Fibroblast of villous mesenchyme (primary cell): ENCODE measurements around the gene CAST. TPM values are rescaled to one million over a fixed set of nuclear protein-coding genes. Genes with fewer than 3 reads are reported as not detected.
A peak's percentile ranks its signal among the peaks of the same experiment; 100 is the strongest.

Experiments
- DNase-seq: peaks from one replicate; pipeline ENCODE4 v3.0.0-alpha.2; 2010; ENCODE audit warnings: low read depth
- H3K4me3 ChIP-seq: 2 replicates; pipeline ENCODE4 v1.5.1; 2011; ENCODE audit warnings: low read depth, mild to moderate bottlenecking, low read length
- CTCF ChIP-seq: IDR thresholded peaks from 2 replicates; pipeline ENCODE4 v1.5.1; 2012; ENCODE audit warnings: low read depth, mild to moderate bottlenecking, low read length; ENCODE audit not compliant: insufficient read depth
- total RNA-seq: library from RNA; depleted of rRNA; stranded (reverse); fragments of >200 nt; gene quantifications from 2 replicates; pipeline ENCODE4 v1.2.3, GENCODE V29; 2012

Gene CAST
- total RNA-seq, 1 donor = 200 TPM

- DNase-seq = no peak
- no peak for TF ChIP-seq CTCF
- no peak overlapping the region for H3K4me3 ChIP-seq
Observed at GRCh38 chr5:96726802-96727201, 64.6 kb downstream of the CAST start.

- TF ChIP-seq CTCF = peak; percentile 24
- no peak for DNase-seq
- H3K4me3 ChIP-seq = no peak overlapping the region
Observed at GRCh38 chr5:96729156-96729555, 67.0 kb downstream of the CAST start.

- TF ChIP-seq CTCF = no peak
- DNase-seq = no peak
- no peak overlapping the region for H3K4me3 ChIP-seq
Observed at GRCh38 chr5:96730586-96730985, 68.4 kb downstream of the CAST start.

- no peak for TF ChIP-seq CTCF
- DNase-seq = peak; percentile 24
- H3K4me3 ChIP-seq = no peak overlapping the region
Observed at GRCh38 chr5:96733771-96734500, 71.8 kb downstream of the CAST start.

GRCh38 chr5:96734871-96735325 is 72.7 kb downstream of the CAST start:
- DNase-seq = no peak

GRCh38 chr5:96736937-96737336 is 74.8 kb downstream of the CAST start:
- no peak for DNase-seq
- H3K4me3 ChIP-seq = no peak overlapping the region
- TF ChIP-seq CTCF = no peak

More at GRCh38 chr5:96734871-96735325, 72.7 kb downstream of the CAST start:
- no peak overlapping the region for H3K4me3 ChIP-seq
- TF ChIP-seq CTCF = no peak

- TF ChIP-seq CTCF = no peak
- no peak for DNase-seq
Observed at GRCh38 chr5:96741106-96741505, 78.9 kb downstream of the CAST start.

More at GRCh38 chr5:96741106-96741505, 78.9 kb downstream of the CAST start:
- no peak overlapping the region for H3K4me3 ChIP-seq
